Parathyroid adenoma (tissue), 2 donors: Measurements from ENCODE around the gene ST6GALNAC4.
"Not testable (repeated sequence)": the region's sequence is repeated elsewhere in the genome, so short reads cannot be mapped to it uniquely, and the experiment has no call there.

Experiments
- H2AFZ ChIP-seq: fragments of 300-600 bp; sonication (generic); one replicate; pipeline ENCODE4 v1.7.0; 2017; ENCODE audit warnings: antibody characterized with exemption, mild to moderate bottlenecking
- H3K27ac ChIP-seq: fragments of 300-600 bp; sonication (generic); one replicate; pipeline ENCODE4 v1.7.0; 2017
- H3K27me3 ChIP-seq: fragments of 300-600 bp; sonication (generic); one replicate; pipeline ENCODE4 v1.7.0; 2017; ENCODE audit warnings: low read length; ENCODE audit not compliant: control insufficient read depth, insufficient read depth
- H3K36me3 ChIP-seq: fragments of 300-600 bp; sonication (generic); one replicate; pipeline ENCODE4 v1.7.0; 2017; ENCODE audit warnings: low read length; ENCODE audit not compliant: control insufficient read depth, insufficient read depth
- H3K4me1 ChIP-seq: fragments of 300-600 bp; sonication (generic); one replicate; pipeline ENCODE4 v1.7.0; 2017; ENCODE audit warnings: control low read depth
- H3K4me2 ChIP-seq: fragments of 300-600 bp; sonication (generic); one replicate; pipeline ENCODE4 v1.7.0; 2017; ENCODE audit warnings: low read length
- H3K4me3 ChIP-seq: fragments of 300-600 bp; sonication (generic); one replicate; pipeline ENCODE4 v1.7.0; 2017; ENCODE audit warnings: low read depth, low read length
- H3K79me2 ChIP-seq: fragments of 300-600 bp; sonication (generic); one replicate; pipeline ENCODE4 v1.7.0; 2017; ENCODE audit warnings: control low read depth
- H3K9ac ChIP-seq: fragments of 300-600 bp; sonication (generic); one replicate; pipeline ENCODE4 v1.7.0; 2017; ENCODE audit warnings: mild to moderate bottlenecking
- H3K9me3 ChIP-seq: fragments of 300-600 bp; sonication (generic); one replicate; pipeline ENCODE4 v1.7.0; 2017; ENCODE audit warnings: low read length; ENCODE audit not compliant: control insufficient read depth
- TF ChIP-seq, protein P1 (sequence below): fragments of 300-600 bp; sonication (generic); IDR thresholded peaks from one replicate; pipeline ENCODE4 v1.7.0; 2017; ENCODE audit warnings: antibody characterized with exemption, mild to moderate bottlenecking
- donor health status: primary hyperparathyroidism.

The ST6GALNAC4 gene

DNA sequence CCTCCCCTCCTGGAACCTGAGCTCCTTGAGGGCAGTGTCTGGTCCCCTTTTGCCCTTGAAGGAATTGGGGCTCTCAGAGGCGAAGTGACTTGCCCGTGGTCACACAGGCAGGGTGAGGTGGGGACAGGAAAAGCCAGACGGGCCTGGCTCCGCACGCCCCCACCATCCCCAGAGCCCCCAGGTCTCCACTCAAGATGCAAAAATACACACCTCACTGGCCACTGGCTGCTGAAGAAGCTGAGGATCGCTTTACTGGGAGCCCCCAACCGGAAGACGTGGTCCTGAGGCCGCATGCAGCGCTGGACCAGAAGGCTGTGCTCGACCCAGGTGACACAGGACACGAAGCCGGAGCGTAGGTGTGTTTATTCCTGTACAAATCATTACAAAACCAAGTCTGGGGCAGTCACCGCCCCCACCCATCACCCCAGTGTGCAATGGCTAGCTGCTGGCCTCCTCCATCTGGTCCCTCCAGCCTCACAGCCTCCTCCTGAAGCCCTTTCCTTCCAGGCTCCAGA lies 31.8 kb downstream of the ST6GALNAC4 start:
- TF ChIP-seq, protein P1, sequence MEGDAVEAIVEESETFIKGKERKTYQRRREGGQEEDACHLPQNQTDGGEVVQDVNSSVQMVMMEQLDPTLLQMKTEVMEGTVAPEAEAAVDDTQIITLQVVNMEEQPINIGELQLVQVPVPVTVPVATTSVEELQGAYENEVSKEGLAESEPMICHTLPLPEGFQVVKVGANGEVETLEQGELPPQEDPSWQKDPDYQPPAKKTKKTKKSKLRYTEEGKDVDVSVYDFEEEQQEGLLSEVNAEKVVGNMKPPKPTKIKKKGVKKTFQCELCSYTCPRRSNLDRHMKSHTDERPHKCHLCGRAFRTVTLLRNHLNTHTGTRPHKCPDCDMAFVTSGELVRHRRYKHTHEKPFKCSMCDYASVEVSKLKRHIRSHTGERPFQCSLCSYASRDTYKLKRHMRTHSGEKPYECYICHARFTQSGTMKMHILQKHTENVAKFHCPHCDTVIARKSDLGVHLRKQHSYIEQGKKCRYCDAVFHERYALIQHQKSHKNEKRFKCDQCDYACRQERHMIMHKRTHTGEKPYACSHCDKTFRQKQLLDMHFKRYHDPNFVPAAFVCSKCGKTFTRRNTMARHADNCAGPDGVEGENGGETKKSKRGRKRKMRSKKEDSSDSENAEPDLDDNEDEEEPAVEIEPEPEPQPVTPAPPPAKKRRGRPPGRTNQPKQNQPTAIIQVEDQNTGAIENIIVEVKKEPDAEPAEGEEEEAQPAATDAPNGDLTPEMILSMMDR, result no peak
- no peak overlapping the region for H3K27ac ChIP-seq
- H3K4me3 ChIP-seq, result no peak overlapping the region
- H3K4me1 ChIP-seq, result peaks cover 3% of the 10 kb centered on the region
- H3K4me2 ChIP-seq, result no peak overlapping the region
- no peaks in the 10 kb centered on the region for H3K27me3 ChIP-seq
- H3K36me3 ChIP-seq, result no peaks in the 10 kb centered on the region
- no peaks in the 10 kb centered on the region for H3K79me2 ChIP-seq
- H3K9me3 ChIP-seq, result no peaks in the 10 kb centered on the region
- no peak overlapping the region for H3K9ac ChIP-seq
- H2AFZ ChIP-seq, result no peak overlapping the region

DNA sequence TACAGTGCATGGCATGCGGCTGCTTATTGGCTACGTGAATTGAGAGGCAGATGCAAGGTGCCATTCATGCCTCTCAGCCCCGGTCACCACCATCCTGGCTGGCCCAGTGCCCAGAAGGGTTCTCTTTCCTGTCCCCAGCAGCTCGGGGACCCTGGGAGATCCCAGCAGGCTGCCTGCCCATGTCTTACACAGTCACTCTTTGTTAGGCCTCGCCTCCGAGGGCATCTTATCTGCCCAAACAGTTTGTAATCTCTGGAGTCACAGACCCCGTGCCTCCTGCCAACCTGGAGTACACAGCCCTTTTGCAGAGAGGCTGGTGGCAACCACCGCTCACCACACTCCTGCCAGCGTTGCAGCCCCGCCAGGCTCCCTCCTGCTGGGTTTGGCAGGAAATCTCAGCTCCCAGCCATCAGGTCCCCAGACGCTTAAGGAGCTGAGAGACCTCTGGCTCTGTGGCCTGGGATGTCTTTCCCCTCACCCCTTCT lies 32.4 kb downstream of the ST6GALNAC4 start:
- Histone ChIP-seq H3K4me1 (peaks cover 3% of the 10 kb centered on the region), H2AFZ (no peak overlapping the region), H3K27ac (no peak overlapping the region), H3K9ac (no peak overlapping the region), H3K79me2 (no peaks in the 10 kb centered on the region), H3K4me3 (no peak overlapping the region), H3K9me3 (no peaks in the 10 kb centered on the region), H3K27me3 (no peaks in the 10 kb centered on the region), H3K4me2 (no peak overlapping the region), H3K36me3 (no peaks in the 10 kb centered on the region)
- TF ChIP-seq, protein P1, result no peak

DNA sequence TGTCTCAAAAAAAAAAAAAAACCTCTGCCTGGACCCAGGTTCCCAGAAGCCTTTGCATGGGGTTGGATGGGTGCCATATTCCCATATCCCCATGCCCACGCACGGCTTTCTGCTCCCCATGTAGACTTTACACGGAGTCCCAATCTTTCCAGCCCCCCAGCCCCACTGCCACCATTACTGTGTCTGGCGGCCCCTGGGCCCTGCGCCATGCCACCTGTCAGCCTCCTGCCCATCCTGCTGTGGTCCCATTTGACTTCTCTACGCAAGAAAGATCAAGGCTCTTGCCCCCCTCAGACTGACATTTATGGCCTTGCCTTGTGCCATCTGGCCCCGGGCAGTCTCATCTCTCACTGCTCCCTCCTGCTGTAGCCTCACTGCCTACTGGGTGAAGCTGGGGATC lies 32.9 kb downstream of the ST6GALNAC4 start:
- Histone ChIP-seq H3K9me3 (no peaks in the 10 kb centered on the region), H3K4me1 (peaks cover 3% of the 10 kb centered on the region), H2AFZ (no peak overlapping the region), H3K79me2 (no peaks in the 10 kb centered on the region), H3K4me3 (no peak overlapping the region), H3K27me3 (no peaks in the 10 kb centered on the region), H3K27ac (no peak overlapping the region), H3K4me2 (no peak overlapping the region), H3K9ac (no peak overlapping the region), H3K36me3 (no peaks in the 10 kb centered on the region)
- TF ChIP-seq, protein P1, result no peak

DNA sequence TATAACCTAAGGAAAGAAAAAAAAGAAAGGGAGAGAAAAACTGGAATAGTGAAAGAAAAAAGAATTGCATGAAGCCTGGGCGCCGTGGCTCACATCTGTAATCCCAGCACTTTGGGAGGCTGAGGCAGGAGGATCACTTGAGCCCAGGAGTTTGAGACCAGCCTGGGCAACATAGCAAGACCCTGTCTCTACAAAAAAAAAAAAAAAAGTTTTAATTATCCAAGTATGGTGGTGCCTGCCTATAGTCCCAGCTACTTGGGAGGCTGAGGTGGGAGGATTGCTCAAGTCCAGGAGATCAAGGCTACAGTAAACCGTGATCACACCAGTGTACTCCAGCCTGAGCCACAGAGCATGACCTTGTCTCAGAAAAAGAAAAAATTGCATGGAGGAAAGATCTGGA lies 35.1 kb downstream of the ST6GALNAC4 start:
- H3K27me3 ChIP-seq, H3K4me3 ChIP-seq, H3K4me2 ChIP-seq, H3K9me3 ChIP-seq, H3K36me3 ChIP-seq, H3K27ac ChIP-seq, H3K9ac ChIP-seq, H3K79me2 ChIP-seq, H3K4me1 ChIP-seq, H2AFZ ChIP-seq: not testable (repeated sequence)

DNA sequence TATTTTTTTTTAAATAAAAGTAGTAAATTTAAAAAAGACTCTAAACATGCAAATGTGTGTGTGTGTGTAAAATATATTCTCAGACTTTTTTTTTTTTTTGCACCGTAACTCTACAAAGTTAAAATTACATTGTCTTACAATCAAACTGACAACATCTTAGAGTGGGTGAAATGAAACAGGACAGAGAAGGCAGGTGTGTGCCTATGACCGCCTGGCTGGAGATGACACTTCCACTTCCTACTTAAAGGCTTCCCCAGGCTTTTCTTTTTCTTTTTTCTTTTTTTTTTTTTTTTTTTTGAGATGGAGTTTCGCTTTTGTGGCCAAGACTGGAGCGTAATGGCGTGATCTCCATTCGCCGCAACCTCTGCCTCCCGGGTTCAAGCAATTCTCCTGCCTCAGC lies 36.7 kb downstream of the ST6GALNAC4 start:
- no peaks in the 10 kb centered on the region for H3K9me3 ChIP-seq
- H3K4me3 ChIP-seq, result no peak overlapping the region
- peaks cover 3% of the 10 kb centered on the region for H3K4me1 ChIP-seq
- TF ChIP-seq, protein P1, result no peak
- H2AFZ ChIP-seq, result no peak overlapping the region
- no peak overlapping the region for H3K4me2 ChIP-seq
- no peaks in the 10 kb centered on the region for H3K36me3 ChIP-seq
- no peak overlapping the region for H3K9ac ChIP-seq
- no peaks in the 10 kb centered on the region for H3K79me2 ChIP-seq
- H3K27ac ChIP-seq, result no peak overlapping the region
- H3K27me3 ChIP-seq, result no peaks in the 10 kb centered on the region
